ENCODE data around the gene ARRDC3.
"Not testable (repeated sequence)": the region's sequence is repeated elsewhere in the genome, so short reads cannot be mapped to it uniquely, and the experiment has no call there.

ARRDC3 gene

DNA sequence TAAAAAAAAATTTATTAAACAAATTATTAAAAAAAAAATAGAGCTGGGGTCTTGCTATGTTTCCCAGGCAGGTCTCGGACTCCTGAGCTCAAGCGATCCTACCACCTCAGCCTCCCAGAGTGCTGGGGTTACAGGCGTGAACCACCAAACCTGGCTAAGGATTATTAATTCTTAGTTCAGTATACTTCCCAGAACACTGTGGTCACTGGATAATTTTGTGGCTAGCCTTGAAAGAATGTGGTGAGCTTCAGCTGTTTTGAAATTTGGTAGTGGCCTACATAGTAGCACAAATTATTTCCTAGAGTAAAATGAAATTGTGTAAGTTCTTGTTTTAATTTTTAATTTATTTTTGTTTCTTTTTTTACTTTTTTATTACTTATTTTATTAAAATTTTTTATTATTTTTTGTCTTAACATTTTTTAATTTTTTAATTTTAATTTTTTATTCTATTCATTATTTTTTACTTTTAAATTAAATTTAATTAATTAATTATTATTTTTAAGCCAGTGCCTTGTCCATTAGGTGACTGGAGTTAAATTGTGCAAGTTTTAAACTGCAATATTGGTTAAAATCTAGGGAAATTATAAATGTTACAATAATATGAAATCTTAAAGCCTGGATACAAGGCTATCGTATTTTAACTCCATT, 23.0 kb downstream of the ARRDC3 start:
- no peak for DNase-seq

DNA sequence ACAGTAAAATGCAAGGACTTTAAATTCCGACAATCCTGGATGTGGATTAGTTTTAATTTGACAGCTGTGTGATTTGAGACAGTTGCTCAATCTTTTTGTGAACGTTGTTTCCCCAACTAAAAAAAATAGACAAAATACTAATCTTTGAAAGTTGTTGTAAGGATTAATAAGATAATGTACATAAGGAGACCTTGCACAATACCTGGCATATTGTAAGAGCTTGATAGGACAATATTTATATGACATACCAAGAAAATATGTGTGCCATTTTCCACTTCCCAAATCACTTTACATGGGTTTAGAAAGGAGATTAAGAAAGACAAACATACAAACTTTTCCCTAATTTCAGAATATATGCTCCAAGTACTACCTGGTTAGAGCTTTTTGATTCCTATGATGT, 25.3 kb downstream of the ARRDC3 start:
- no peak for DNase-seq

DNA sequence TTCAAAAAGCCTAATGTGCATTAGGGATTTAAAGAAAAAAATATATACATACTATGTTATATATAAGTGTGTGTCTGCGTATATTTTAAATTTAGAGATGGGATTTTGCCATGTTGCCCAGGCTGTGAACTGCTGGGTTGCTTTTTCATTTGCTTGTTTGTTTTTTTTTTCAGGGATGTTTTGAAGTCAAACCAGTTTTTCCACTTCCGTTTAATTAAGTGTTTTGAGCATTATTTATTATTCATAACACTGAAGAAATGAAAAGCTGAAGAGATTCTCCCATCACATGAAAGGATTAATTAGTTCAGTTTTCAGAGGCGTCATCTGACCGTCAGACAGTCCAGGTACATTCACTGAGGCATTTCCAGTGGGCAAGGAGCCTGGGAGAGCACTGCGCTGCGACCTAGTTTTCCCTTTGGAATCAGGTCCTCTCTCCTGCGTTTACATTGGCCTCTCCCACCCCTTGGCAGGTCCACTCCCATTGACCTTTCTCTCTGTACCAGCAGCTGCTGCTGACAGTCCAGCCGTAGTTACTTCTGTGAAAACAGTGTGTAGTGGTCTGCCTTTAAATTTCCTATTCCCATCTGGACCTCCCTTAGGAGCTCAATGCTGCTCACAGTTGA, 26.0 kb downstream of the ARRDC3 start:
- no peak for DNase-seq

DNA sequence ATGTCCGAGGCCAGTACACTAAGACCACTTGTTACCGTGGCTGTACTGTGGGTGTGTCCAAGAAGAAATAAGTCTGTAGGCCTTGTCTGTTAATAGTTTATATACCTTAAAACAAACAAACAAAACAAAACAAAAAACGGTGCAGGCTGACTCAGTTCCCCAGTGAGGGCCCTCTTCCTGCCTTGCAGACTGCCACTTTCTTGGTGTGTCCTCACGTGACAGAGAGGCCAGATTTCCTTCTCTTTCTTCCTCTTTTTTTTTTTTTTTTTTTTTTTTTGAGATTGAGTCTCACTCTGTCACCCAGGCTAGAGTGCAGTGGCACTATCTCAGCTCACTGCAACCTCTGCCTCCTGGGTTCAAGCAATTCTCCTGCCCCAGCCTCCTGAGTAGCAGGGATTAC, 28.2 kb downstream of the ARRDC3 start:
- DNase-seq, result peak in 1 of 2 donors; percentile 44

DNA sequence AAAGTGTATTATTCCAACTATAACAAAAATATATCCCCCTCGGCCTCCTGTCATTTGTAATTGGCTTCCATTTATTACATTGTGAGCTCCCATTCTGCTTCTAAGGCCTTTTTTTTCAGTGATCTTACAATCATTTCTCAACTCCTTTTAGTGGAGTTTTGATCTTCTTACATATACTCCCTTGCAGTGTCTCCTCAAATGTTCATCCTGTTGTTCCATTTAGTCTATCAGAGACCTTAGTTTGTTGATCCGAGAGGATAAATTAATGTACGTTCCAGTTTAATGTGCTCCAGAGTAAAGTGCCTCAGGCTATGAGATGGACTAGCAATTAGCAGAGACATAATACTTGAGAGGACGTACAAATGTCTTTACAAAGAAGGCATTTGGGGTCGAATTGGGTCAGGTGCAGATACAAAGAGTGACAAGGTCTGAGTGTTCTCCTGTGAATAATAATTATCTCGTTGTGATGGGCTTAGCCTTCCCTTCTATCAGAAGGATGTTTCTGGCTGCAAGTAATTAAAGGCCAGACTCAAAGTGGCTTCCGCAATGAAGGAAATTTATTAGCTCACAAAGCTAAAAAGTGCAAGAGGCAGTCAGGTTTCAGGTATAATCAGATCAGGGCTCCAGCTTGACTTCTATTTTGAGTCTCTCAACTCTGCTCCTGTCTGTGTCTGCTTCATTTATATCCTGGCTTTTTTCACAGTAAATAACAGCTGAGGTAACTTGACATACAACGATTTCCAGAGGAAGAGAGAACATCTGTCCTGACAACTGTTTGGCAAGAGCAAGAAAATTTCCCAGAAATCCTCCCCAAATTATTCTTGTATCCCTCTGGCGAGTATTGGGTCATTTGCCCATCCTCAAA, 30.1 kb downstream of the ARRDC3 start:
- no peak for DNase-seq

DNA sequence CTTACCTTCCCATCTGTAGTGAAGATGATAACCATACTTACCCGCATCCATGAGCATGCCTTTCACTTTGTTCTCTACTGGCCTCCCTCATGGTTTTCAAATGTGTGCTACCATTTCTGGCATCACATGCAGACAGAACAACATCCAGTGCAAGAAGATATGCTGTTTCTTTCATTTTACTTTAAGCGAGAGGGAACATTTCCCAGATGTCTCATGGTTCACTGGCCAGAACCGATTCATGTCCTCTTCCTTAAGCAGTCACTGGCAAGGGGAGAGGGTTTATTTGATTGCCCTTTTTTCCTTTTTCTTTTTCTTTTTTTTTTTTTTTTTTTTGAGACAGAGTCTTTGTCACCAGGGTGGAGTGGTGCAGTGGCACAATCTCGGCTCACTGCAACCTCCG, 37.7 kb downstream of the ARRDC3 start:
- DNase-seq, result no peak

DNA sequence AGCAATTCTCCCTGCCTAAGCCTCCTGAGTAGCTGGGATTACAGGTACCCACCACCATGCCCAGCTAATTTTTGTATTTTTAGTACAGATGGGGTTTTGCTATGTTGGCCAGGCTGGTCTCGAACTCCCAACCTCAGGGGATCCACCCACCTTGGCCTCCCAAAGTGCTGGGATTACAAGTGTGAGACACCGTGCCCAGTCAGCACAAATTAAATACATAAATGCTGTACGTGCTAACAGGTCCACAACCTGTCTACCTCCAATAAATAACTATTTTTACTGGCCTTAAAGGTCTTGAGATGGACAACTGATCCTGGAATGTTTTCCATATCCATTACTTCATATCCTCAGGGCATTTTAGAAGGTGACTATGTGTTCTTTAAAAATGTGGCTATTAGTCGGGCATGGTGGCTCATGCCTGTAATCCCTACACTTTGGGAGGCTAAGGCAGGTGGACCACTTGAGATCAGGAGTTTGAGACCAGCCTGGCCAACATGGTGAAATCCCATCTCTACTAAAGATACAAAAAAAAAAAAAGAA, 38.4 kb downstream of the ARRDC3 start:
- not testable (repeated sequence) for DNase-seq

DNA sequence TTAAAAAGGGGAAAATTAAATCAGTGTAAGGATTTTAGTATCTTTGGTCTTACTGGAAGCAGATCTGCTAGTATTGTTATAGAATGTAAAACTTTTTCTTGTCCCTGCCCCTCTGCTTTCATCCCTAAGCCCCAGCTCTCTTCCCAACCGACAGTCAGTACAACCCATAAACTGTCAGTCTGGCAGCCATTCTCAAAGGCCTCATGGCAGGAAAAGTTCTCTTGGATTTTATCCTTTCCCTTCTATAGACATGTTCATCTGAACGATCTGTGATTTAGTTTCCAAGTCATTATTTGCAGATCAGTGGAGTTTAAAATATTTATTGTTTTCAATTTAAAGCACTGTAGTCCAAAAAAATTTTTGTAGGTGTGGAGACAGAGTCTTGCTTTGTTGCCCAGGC, 39.2 kb downstream of the ARRDC3 start:
- DNase-seq, result no peak

DNA sequence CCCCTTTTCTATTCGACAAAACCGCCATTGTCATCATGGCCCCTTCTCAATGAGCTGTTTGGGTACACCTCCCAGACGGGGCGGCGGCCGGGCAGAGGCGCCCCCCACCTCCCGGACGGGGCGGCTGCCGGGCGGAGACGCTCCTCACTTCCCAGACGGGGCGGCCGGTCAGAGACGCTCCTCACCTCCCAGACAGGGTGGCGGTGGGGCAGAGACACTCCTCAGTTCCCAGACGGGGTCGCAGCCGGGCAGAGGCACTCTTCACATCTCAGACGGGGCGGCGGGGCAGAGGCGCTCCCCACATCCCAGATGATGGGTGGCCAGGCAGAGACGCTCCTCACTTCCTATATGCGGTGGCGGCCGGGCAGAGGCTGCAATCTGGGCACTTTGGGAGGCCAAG, 40.2 kb downstream of the ARRDC3 start:
- DNase-seq, result not testable (repeated sequence)

DNA sequence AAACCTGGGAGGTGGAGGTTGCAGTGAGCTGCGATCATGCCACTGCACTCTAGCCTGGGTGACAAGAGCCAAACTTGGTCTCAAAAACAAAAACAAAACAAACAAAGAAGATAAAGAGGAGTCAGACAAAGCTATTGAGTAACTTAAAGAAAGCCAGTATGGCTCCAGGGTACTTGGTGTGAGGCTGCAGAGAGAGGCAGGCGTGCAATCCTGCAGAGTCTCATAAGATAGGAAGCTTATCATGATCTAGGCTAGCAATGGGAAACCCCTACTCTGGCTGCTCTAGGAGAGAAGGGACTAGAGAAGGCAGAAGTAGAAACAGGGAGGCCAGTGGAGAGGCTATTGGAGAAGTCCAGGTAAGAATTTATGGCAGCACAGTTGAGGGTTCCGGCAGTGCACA, 42.0 kb downstream of the ARRDC3 start:
- DNase-seq, result no peak

DNA sequence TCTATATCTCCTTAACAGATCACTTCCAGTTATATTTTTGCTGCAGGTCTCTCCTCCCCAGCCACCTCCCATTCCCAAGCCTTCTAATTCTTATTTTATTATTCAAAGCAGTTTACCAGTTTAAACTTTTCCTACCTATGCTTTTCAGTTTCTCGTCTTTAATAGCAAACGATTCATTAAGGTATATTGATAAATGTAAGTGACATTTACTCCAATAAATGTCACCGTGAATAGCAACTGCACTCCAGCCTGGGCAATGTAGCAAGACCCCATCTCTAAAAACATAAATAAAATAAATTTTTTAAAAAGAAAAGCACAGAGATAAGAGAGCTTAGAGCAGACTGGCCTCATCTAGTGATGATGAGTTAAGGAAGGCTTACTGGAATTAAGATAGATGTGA, 42.6 kb downstream of the ARRDC3 start:
- DNase-seq, result no peak

DNA sequence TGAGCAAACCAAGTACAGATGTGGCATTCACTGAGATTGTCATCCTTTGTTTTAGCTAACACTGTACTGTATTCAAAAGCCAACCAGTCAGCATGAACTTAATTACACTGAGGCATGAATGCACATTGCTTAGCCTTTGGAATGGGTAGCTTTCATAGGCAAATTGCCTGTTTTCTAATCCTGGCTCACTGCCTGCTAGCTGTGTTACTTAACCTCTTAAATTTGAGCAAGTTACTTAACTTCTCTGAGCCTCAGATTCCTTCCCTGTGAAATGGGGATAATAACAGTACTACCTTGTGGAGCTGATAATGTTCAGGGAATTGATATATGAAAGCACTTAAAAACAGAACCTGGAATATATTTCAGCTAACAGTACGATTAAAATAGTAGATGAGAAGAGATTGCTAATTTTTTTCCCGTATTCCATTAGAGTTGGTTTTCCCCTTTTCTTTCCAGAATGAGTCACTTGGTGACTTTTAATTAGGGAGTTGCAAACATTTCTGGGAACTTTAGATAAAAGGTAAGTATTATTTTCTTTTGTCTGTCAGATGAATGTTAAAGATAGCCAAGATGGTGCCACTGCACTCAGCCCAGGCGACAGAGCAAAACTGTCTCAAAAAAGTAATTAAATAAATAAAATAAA, 43.9 kb downstream of the ARRDC3 start:
- no peak for DNase-seq

DNA sequence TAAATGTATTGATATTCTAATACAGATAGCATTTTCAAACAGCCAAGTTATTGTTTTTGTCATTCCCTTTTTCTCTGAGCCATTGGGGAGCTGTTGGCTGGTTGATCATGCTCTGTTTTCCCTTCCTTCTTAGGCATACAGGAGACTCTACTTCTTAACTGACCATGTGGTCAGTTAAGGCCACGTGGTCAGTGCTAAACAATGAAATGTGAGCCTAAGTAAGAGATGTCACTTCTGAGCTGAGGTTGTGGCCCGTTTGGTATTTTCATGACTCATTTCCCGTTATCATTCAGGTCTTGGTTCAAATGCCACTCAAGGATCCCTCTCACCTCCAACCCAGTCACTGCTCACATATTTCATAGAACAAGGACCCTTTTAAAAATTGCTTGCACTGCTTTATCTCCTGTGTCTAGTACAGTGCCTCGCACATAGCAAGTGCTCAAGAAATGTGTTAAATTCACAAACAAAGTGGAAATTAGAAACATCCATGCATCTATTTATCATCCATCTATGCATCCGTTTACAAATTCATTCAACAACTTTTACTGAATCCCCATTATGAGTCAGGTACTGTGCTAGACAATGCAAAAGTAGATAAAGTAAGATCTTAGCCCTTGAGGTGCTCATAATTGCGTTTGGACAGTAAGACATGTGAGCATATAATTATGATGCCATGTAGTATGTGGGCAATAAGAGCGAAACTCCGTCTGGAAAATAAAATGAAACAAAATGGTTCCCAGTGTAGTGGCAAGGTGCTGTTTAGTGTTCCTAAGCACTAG, 50.7 kb downstream of the ARRDC3 start:
- DNase-seq, result no peak

DNA sequence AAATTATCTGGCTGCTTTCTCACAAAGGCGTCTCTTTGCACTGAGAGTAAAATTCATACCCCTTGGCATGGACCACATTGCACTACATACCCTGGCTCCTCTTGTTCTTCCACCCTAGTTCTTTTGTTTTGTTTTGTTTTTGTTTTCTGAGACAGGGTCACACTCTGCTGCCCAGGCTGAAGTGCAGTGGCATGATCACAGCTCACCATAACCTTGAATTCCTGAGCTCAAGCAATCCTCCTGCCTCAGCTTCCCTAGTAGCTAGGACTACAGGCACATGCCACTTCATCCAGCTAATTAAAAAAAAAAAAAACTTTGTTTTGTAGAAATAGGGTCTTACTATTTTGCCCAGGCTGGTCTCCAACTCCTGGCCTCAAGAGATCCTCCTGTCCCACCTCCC, 51.4 kb downstream of the ARRDC3 start:
- DNase-seq, result no peak

DNA sequence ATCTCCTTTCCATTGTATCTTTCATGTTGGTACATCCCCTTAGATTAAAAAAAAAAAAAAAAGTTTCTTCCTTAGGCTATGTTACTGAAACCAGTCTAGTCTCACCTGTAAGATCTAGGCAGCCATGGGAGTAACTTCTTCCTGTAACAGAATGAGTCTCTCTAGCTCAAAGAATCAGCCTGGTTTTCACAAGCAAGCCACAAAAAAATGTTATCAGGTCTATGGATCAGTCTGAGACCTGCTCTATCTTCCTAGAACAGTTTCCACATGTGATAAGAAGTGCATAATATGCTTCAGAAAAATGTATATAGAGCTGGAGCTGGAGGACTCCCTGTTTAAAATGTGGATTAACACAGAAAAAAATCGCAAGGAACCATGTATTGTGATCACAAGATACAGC, 53.8 kb downstream of the ARRDC3 start:
- DNase-seq, result no peak

DNA sequence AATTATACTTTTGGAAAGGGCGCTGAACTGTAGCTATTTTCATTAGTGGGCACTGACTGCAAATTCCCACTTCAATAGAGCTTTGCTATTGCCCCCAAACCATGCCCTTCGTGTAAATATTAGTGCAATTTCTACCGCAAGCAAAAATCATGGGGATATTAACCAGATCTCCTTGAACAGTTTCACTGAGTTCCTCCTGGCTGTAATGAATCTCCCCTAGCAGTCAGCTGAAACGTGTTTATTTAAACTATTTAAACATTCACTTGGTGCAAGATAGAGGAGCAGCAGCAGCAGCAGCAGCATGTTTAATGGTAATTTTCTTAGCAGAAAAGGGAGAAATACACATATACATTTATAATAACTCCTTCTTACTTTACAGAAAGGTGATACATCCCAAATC, 54.4 kb downstream of the ARRDC3 start:
- DNase-seq, result no peak

DNA sequence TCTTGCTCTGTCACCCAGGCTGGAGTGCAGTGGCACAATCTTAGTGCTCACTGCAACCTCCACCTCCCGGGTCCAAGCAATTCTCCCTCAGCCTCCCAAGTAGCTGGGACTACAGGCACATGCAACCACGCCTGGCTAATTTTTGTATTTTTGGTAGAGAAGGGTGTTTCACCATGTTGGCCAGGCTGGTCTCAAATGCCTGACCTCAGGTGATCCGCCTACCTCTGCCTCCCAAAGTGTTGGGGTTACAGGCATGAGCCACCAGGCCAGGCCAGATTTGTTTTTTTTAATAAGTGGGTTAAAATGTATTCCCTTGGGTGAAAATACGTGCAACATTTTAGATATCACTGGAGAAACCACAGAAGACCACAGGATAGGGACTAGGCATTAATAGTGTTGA, 60.1 kb downstream of the ARRDC3 start:
- not testable (repeated sequence) for DNase-seq

DNA sequence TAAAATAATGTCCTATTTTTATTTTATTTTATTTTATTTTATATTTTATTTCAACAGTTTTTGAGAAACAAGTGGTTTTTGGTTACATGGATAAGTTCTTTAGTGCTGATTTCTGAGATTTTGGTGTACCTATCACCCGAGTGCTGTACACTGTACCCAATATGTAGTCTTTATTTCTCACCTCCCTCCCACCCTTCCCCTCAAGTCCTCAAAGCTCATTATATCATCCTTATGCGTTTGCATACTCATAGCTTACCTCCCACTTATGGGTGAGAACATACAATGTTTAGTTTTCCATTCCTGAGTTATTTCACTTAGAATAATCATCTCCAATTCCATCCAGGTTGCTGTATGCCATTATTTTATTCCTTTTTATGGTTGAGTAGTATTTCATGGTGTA, 63.5 kb downstream of the ARRDC3 start:
- no peak for DNase-seq

DNA sequence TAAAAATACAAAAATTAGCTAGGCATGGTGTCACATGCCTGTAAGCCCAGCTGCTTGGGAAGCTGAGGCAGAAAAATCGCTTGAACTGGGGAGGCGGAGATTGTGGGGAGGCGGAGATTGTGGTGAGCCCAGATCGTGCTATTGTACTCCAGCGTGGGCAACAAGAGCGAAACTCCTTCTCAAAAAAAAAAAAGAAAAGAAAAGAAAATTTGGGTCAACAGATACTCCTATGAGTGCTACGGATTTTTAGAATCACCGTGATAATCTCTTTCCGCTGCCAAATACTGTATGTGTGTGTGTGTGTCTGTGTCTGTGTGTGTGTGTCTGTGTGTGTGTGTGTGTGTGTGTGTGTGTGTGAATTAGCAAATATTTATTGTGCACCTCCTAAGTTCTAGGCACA, 64.4 kb downstream of the ARRDC3 start:
- DNase-seq, result peak in 1 of 2 donors; percentile 8

All from CD4-positive, alpha-beta T cell treated with Interleukin-1 beta for 1 hour (primary cell).